Measurements from ENCODE around the gene UBE2J2. TPM values are rescaled to one million over a fixed set of nuclear protein-coding genes. Genes with fewer than 3 reads are reported as not detected.

Gene UBE2J2
- total RNA-seq, 1 donor, result 32.6 TPM

DNA sequence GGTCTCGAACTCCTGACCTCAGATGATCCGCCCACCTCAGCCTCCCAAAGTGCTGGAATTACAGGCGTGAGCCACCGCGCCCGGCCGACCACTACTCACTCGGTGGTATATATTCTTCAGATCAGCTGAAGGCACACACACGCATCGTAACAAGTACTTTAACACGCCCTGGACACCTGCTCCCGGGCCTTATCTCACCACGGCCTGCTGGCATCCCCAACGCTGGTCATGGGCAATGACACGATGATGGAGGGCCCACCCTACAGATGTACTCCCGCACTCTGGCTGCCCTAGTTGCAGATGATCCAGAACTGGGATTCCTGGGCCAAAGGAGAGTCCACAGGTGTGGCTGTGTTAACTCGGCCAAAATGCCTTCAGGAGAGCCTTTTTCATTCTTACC lies 11.6 kb downstream of the UBE2J2 start:
- no peak overlapping the region for H3K4me2 ChIP-seq (ENCODE audit: insufficient read depth, low read length)
- peaks cover 60% of the 10 kb centered on the region for H3K36me3 ChIP-seq (ENCODE audit: insufficient read depth, low read length)
- H3K79me2 ChIP-seq (ENCODE audit: insufficient read depth, low read length), result peaks cover 68% of the 10 kb centered on the region
- TF ChIP-seq, protein P1, sequence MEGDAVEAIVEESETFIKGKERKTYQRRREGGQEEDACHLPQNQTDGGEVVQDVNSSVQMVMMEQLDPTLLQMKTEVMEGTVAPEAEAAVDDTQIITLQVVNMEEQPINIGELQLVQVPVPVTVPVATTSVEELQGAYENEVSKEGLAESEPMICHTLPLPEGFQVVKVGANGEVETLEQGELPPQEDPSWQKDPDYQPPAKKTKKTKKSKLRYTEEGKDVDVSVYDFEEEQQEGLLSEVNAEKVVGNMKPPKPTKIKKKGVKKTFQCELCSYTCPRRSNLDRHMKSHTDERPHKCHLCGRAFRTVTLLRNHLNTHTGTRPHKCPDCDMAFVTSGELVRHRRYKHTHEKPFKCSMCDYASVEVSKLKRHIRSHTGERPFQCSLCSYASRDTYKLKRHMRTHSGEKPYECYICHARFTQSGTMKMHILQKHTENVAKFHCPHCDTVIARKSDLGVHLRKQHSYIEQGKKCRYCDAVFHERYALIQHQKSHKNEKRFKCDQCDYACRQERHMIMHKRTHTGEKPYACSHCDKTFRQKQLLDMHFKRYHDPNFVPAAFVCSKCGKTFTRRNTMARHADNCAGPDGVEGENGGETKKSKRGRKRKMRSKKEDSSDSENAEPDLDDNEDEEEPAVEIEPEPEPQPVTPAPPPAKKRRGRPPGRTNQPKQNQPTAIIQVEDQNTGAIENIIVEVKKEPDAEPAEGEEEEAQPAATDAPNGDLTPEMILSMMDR (IDR thresholded peaks at IDR 0.05; ENCODE audit: extremely low read depth, low read depth, low read length), result no peak
- peaks cover 22% of the 10 kb centered on the region for H3K4me1 ChIP-seq (ENCODE audit: insufficient read depth, low read length)
- no peak overlapping the region for H2AFZ ChIP-seq (ENCODE audit: low read length)
- H3K27ac ChIP-seq (ENCODE audit: low read depth, low read length), result peak overlapping the region; percentile 99
- no peaks in the 10 kb centered on the region for H3K9me3 ChIP-seq (ENCODE audit: low read depth, low read length)
- H4K20me1 ChIP-seq (ENCODE audit: insufficient read depth, low read length), result peaks cover 38% of the 10 kb centered on the region
- no peak for DNase-seq (ENCODE audit: insufficient read length, low spot score, missing footprints)
- H3K4me3 ChIP-seq (ENCODE audit: insufficient read depth, low read length), result no peak overlapping the region
- no peaks in the 10 kb centered on the region for H3K27me3 ChIP-seq (ENCODE audit: insufficient read depth, low read length)

DNA sequence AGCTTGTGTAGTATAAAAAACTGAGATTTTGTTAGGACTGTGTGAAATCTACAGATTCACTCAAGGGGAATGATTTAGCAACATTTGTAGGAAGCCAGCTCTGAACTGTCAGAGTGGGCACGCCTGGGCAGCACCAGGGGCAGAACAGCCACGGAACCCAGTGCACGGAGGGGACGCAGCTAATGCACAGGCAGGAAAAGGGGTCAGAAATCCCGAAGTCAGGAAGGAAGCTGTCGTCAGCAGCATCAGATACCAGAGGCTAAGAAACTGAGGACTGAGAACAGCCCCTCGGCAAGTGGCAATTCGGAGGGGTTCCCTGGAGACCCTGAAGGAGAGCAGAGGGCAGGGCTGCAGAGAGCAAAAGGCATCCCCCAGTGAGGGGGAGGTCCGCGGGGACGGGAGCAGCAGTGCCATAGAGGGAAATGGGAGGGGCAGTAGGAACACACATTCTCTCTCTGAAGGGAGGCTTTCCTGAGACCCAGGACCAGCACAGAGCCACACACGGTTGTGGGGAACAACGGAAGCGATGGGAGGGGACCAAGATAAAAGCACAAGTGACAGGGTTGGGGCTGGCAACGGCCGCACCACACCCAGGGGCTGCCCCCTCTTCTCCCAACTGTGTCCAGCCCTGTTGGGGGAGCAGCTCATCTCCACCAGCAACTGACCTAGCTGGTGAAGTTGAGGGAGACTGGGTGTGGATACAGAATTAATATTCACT lies 12.7 kb downstream of the UBE2J2 start:
- H3K4me1 ChIP-seq (ENCODE audit: insufficient read depth, low read length), result peaks cover 19% of the 10 kb centered on the region
- peaks cover 38% of the 10 kb centered on the region for H4K20me1 ChIP-seq (ENCODE audit: insufficient read depth, low read length)
- TF ChIP-seq, protein P1 (IDR thresholded peaks at IDR 0.05; ENCODE audit: extremely low read depth, low read depth, low read length), result no peak
- H3K79me2 ChIP-seq (ENCODE audit: insufficient read depth, low read length), result peaks cover 64% of the 10 kb centered on the region
- H3K4me3 ChIP-seq (ENCODE audit: insufficient read depth, low read length), result no peak overlapping the region
- peaks cover 64% of the 10 kb centered on the region for H3K36me3 ChIP-seq (ENCODE audit: insufficient read depth, low read length)
- no peak overlapping the region for H3K27ac ChIP-seq (ENCODE audit: low read depth, low read length)
- H3K9me3 ChIP-seq (ENCODE audit: low read depth, low read length), result no peaks in the 10 kb centered on the region
- H3K4me2 ChIP-seq (ENCODE audit: insufficient read depth, low read length), result no peak overlapping the region
- no peaks in the 10 kb centered on the region for H3K27me3 ChIP-seq (ENCODE audit: insufficient read depth, low read length)
- no peak for DNase-seq (ENCODE audit: insufficient read length, low spot score, missing footprints)
- no peak overlapping the region for H2AFZ ChIP-seq (ENCODE audit: low read length)

DNA sequence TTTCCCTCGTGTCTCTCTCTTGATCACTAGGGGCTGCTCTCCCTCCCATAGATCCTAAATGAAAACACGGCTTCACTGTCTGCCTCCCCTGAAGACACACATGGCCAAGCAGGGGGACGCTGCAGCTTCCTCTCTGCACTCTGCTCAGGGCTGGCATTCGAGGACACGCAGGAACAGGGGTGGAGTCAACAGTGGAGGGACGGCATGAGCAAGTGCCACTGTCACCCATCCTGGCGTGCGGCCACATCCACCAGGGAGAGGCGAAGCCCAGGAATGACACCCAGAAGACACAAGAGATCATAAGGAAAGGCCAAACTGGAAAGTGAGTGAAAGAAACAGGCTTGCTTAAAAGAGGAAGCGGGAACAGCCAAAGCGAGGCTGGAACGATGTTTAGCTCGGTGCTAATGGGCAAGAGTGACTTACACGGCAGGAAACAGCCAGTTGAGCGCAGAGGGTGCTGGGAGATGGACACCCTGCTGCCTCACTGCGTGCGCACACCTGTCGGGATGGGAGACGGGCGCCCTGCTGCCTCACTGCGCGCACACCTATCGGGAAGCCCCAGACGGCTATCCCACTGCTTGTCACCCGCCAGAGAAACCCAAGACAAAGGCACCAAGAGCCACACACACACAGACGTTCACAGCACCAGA lies 13.6 kb downstream of the UBE2J2 start:
- Histone ChIP-seq H3K4me3 (ENCODE audit: insufficient read depth, low read length) (no peak overlapping the region), H3K36me3 (ENCODE audit: insufficient read depth, low read length) (peaks cover 70% of the 10 kb centered on the region), H3K79me2 (ENCODE audit: insufficient read depth, low read length) (peaks cover 66% of the 10 kb centered on the region), H3K9me3 (ENCODE audit: low read depth, low read length) (no peaks in the 10 kb centered on the region), H3K27me3 (ENCODE audit: insufficient read depth, low read length) (no peaks in the 10 kb centered on the region), H4K20me1 (ENCODE audit: insufficient read depth, low read length) (peaks cover 41% of the 10 kb centered on the region), H3K27ac (ENCODE audit: low read depth, low read length) (no peak overlapping the region), H2AFZ (ENCODE audit: low read length) (no peak overlapping the region), H3K4me2 (ENCODE audit: insufficient read depth, low read length) (no peak overlapping the region), H3K4me1 (ENCODE audit: insufficient read depth, low read length) (peaks cover 10% of the 10 kb centered on the region)
- TF ChIP-seq, protein P1 (IDR thresholded peaks at IDR 0.05; ENCODE audit: extremely low read depth, low read depth, low read length), result no peak
- no peak for DNase-seq (ENCODE audit: insufficient read length, low spot score, missing footprints)

DNA sequence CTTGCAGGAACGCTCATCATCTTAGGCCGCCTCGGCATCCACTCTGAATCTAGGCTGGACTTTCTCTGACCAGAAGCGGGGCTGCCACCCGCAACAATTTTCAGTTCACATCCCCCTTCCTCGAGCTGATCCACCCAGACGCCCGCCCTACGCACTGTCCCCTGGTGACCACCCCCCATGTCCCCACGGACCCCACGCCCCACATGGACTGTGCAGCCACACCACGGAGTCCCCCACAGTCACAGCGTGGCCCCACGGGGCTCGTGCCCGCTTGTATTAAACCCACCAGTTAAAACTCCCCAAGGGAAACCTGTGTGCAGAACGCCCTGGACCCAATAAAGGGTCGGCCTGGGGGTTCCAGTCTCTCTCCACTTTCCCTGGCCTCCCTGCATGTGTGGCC lies 14.1 kb downstream of the UBE2J2 start:
- Histone ChIP-seq H3K27me3 (ENCODE audit: insufficient read depth, low read length) (no peaks in the 10 kb centered on the region), H4K20me1 (ENCODE audit: insufficient read depth, low read length) (peaks cover 42% of the 10 kb centered on the region), H3K4me3 (ENCODE audit: insufficient read depth, low read length) (no peak overlapping the region), H3K79me2 (ENCODE audit: insufficient read depth, low read length) (peaks cover 67% of the 10 kb centered on the region), H2AFZ (ENCODE audit: low read length) (no peak overlapping the region), H3K9me3 (ENCODE audit: low read depth, low read length) (no peaks in the 10 kb centered on the region), H3K4me2 (ENCODE audit: insufficient read depth, low read length) (no peak overlapping the region), H3K4me1 (ENCODE audit: insufficient read depth, low read length) (peaks cover 8% of the 10 kb centered on the region), H3K36me3 (ENCODE audit: insufficient read depth, low read length) (peaks cover 75% of the 10 kb centered on the region), H3K27ac (ENCODE audit: low read depth, low read length) (no peak overlapping the region)
- DNase-seq (ENCODE audit: insufficient read length, low spot score, missing footprints), result no peak
- TF ChIP-seq, protein P1 (IDR thresholded peaks at IDR 0.05; ENCODE audit: extremely low read depth, low read depth, low read length), result no peak
